SHP77 (cell line): ENCODE data around the gene MATN1.

Source experiments
- DNase-seq, 2 experiments: peaks; one replicate each; lab custom pipeline; 2025; lab: John Stamatoyannopoulos, UW

The MATN1 gene

GRCh38 chr1:30731806-30732276, 8.5 kb upstream of the MATN1 start:
- no peak for DNase-seq

GRCh38 chr1:30731109-30731805, 7.9 kb upstream of the MATN1 start:
- DNase-seq, result no peak

GRCh38 chr1:30730346-30731108, 7.1 kb upstream of the MATN1 start:
- DNase-seq, result no peak

- no peak for DNase-seq
Measured at GRCh38 chr1:30729901-30730300, 6.5 kb upstream of the MATN1 start.

GRCh38 chr1:30728832-30729638, 5.7 kb upstream of the MATN1 start:
- no peak for DNase-seq

- no peak for DNase-seq
Measured at GRCh38 chr1:30728340-30728739, 5.0 kb upstream of the MATN1 start.

- DNase-seq, result no peak
Measured at GRCh38 chr1:30727824-30728223, 4.4 kb upstream of the MATN1 start.

GRCh38 chr1:30726773-30727684, 3.6 kb upstream of the MATN1 start:
- no peak for DNase-seq

GRCh38 chr1:30726236-30726635, 2.9 kb upstream of the MATN1 start:
- no peak for DNase-seq

- no peak for DNase-seq
Measured at GRCh38 chr1:30725450-30726095, 2.2 kb upstream of the MATN1 start.

- no peak for DNase-seq
Measured at GRCh38 chr1:30724655-30725421, 1.5 kb upstream of the MATN1 start.

- DNase-seq, result no peak
Measured at GRCh38 chr1:30724175-30724574, 790 bp upstream of the MATN1 start.

GRCh38 chr1:30721812-30722537, 1.4 kb downstream of the MATN1 start:
- DNase-seq, result no peak

GRCh38 chr1:30721341-30721793, 2.0 kb downstream of the MATN1 start:
- no peak for DNase-seq

- no peak for DNase-seq
Measured at GRCh38 chr1:30720271-30721223, 2.8 kb downstream of the MATN1 start.

GRCh38 chr1:30719406-30720270, 3.7 kb downstream of the MATN1 start:
- DNase-seq, result peak; percentile 67 to 81
